Uterus (tissue), 4 donors: Measurements from ENCODE around the gene TBC1D2B. TPM values are rescaled to one million over a fixed set of nuclear protein-coding genes. Genes with fewer than 3 reads are reported as not detected.

Experiments used
- DNase-seq, 2 donors: peaks; one replicate each; pipeline ENCODE4 v3.0.0-alpha.2; 2019 to 2020
- H3K27ac ChIP-seq, 2 donors: fragments of 200-600 bp; sonication (generic); 1 replicate in 1 of 2; 2 replicates in 1 of 2; pipeline ENCODE4 v1.5.1; 2016 to 2018
- H3K27me3 ChIP-seq, 2 donors: fragments of 200-600 bp; sonication (generic); one replicate each; pipeline ENCODE4 v1.5.1; 2018 to 2019; ENCODE audit warnings: control low read depth in 1 of 2
- H3K36me3 ChIP-seq, 2 donors: fragments of 200-600 bp; sonication (generic); one replicate each; pipeline ENCODE4 v1.5.1; 2019; ENCODE audit warnings: control low read depth in 1 of 2
- H3K4me1 ChIP-seq, 2 donors: fragments of 200-600 bp; sonication (generic); one replicate each; pipeline ENCODE4 v1.5.1; 2018 to 2019; ENCODE audit warnings: control low read depth in 1 of 2
- H3K4me3 ChIP-seq, 2 donors: fragments of 200-600 bp; sonication (generic); 1 replicate in 1 of 2; 2 replicates in 1 of 2; pipeline ENCODE4 v1.5.1; 2018 to 2019; ENCODE audit warnings: mild to moderate bottlenecking in 1 of 2
- H3K9me3 ChIP-seq, 2 donors: fragments of 200-600 bp; sonication (generic); one replicate each; pipeline ENCODE4 v1.5.1; 2019; ENCODE audit warnings: control low read depth in 1 of 2
- CTCF ChIP-seq, 4 experiments: fragments of 200-600 bp in 2 of 4; fragments of 450-650 bp in 2 of 4; sonication (generic) in 2 of 4; IDR thresholded peaks; one replicate each; pipeline ENCODE4 v1.5.1; 2016 to 2019; ENCODE audit warnings: antibody characterized with exemption in 4 of 4, mild to moderate bottlenecking in 2 of 4, moderate library complexity in 1 of 4
- POLR2A ChIP-seq, 2 donors: fragments of 450-650 bp; IDR thresholded peaks; one replicate each; pipeline ENCODE4 v1.6.1; 2016; ENCODE audit warnings: antibody characterized with exemption in 2 of 2, mild to moderate bottlenecking in 1 of 2, moderate library complexity in 1 of 2
- intact Hi-C: fragments of 100-400 bp; cut with DNase I; formaldehyde crosslinking; loops from one replicate; pipeline ENCODE4 v1.15.1; 2023; ENCODE audit warnings: low total_unique reads
- total RNA-seq, 4 donors: library from RNA; depleted of rRNA in 3 of 4; stranded (reverse); fragments of >200 nt in 3 of 4; gene quantifications; one replicate each; pipeline versions ENCODE4 v1.1.0 to v1.2.4, GENCODE V29; 2014 to 2023
- donor health status: DM: yes; HTN: yes; CAD: no.

Gene TBC1D2B
- total RNA-seq, 4 donors from 2014 or later: 27.7 to 89.0 (median 57.9) TPM

DNA sequence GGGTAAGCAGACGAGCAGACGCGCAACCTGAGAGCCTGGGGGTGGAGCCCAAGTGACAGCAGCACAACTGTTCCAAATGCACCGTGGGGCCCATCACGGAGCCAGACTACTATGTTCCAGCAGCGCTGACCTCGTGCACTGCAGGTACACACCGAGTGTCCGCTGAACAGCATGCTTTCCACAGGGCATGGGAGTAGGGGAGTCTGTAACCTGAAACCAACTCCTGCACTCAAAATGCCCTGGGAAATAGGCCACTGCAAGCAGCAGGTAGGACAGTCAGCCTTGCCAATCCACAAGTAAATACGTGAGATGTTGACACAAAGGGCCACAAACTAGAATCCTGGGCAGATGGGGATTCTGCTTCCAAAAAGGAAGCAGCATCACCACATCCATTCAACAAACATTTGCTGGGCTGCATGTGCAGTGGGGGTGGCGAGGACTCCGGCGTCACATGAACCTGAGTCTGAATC, 73.9 kb downstream of the TBC1D2B start:
- intact Hi-C loops: loop anchor here (10.0 kb wide), 1 partner anchor 71 kb away; the partner anchor contains the start of gene TBC1D2B

GRCh38 chr15:78002996-78003395, 74.5 kb downstream of the TBC1D2B start:
- no peaks in the 10 kb centered on the region for H3K36me3 ChIP-seq
- H3K27ac ChIP-seq: no peak overlapping the region
- H3K4me1 ChIP-seq: peaks cover 12 to 15% of the 10 kb centered on the region in 2 donors
- no peak overlapping the region for H3K4me3 ChIP-seq
- no peak for TF ChIP-seq CTCF (IDR thresholded peaks at IDR 0.05)
- no peak for TF ChIP-seq POLR2A (IDR thresholded peaks at IDR 0.05)
- DNase-seq: no peak
- H3K27me3 ChIP-seq: no peaks in the 10 kb centered on the region
- intact Hi-C loops: loop anchor here (10.0 kb wide), 1 partner anchor 72 kb away; the partner anchor contains the start of gene TBC1D2B
- no peaks in the 10 kb centered on the region for H3K9me3 ChIP-seq

More for the DNA sequence above, 73.9 kb downstream of the TBC1D2B start:
- TF ChIP-seq POLR2A (IDR thresholded peaks at IDR 0.05): no peak
- no peak for TF ChIP-seq CTCF (IDR thresholded peaks at IDR 0.05)
- Histone ChIP-seq H3K36me3 (no peaks in the 10 kb centered on the region), H3K9me3 (no peaks in the 10 kb centered on the region), H3K27me3 (no peaks in the 10 kb centered on the region), H3K27ac (peak overlapping the region in 1 of 2 donors; percentile 47), H3K4me3 (no peak overlapping the region), H3K4me1 (peaks cover 15 to 17% of the 10 kb centered on the region in 2 donors)
- DNase-seq: no peak

- no peak for DNase-seq
- Histone ChIP-seq H3K27me3 (no peaks in the 10 kb centered on the region), H3K27ac (no peak overlapping the region), H3K9me3 (no peaks in the 10 kb centered on the region), H3K4me1 (peaks cover 7 to 15% of the 10 kb centered on the region in 2 donors), H3K4me3 (no peak overlapping the region), H3K36me3 (no peaks in the 10 kb centered on the region)
- intact Hi-C loops: loop anchor here (10.0 kb wide), 1 partner anchor 73 kb away; the partner anchor contains the start of gene TBC1D2B
- TF ChIP-seq CTCF (IDR thresholded peaks at IDR 0.05) (no peak), POLR2A (IDR thresholded peaks at IDR 0.05) (no peak)
Measured at GRCh38 chr15:78001656-78002055, 75.9 kb downstream of the TBC1D2B start.

DNA sequence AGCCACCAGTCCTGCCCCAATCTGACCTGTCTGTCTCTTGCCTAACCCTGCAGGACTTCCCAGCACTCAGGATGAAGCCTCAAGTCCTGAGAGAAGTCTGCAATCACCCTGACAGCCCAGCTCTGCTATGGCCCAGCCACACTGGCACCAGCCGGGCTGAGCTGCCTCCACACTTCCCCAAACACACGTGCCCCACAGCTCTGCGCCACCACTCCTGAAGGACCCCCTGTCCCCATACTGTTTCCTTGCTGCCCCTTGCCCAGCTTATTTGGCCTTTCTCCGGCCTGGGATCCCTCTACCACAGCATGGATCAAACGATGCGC, 76.6 kb downstream of the TBC1D2B start:
- TF ChIP-seq CTCF (IDR thresholded peaks at IDR 0.05) (no peak), POLR2A (IDR thresholded peaks at IDR 0.05) (no peak)
- Histone ChIP-seq H3K9me3 (no peaks in the 10 kb centered on the region), H3K27me3 (no peaks in the 10 kb centered on the region), H3K36me3 (no peaks in the 10 kb centered on the region), H3K4me1 (peaks cover 7 to 15% of the 10 kb centered on the region in 2 donors), H3K4me3 (no peak overlapping the region), H3K27ac (peak overlapping the region in 1 of 2 donors; percentile 20)
- intact Hi-C loops: loop anchor here (10.0 kb wide), 1 partner anchor 74 kb away; the partner anchor contains the start of gene TBC1D2B
- DNase-seq: no peak

DNA sequence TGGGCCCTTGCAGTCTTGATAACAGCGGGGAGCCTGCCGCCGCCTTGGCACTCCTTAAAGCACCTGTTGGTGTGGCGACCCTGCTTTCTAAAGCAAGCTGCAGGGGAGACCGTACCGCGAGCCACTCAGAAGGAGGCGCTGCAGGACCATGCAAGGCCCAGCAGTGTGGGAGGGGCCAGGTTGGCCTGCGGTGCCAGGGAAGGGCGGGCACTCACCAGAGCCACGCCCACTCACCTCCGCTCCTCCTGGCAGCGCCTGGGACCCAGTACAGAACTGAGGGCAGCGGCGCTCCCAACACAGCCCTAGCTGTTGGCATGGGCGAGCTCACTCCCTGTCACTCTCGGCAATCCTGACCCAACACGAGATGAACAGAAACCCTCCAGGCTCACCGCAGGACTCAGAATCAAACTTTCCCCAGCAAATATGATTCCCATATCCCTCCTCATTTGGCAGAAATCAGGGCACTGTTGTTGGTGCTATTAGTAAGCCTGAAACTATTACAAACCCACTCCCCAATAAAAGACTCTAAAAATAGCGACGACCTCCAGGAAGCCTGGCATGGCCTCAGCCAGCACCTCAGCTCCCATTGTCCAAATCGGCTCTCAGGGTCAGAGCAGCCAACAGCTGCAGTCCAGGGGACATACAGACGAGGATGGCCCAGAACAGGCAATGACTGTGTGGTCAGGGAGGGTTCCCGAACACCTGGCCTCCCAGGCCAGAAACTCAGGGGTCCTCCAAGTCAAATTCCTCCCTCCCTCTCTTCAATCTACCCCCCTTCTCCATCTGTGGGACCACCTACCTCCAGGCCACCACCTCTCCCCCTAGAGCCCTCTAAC, 77.2 kb downstream of the TBC1D2B start:
- peaks cover 4 to 15% of the 10 kb centered on the region in 2 donors for H3K4me1 ChIP-seq
- intact Hi-C loops: loop anchor here (10.0 kb wide), 1 partner anchor 74 kb away; the partner anchor contains the start of gene TBC1D2B
- TF ChIP-seq CTCF (IDR thresholded peaks at IDR 0.05) (peak; percentile 16 to 61 (median 48)), POLR2A (IDR thresholded peaks at IDR 0.05) (no peak)
- no peaks in the 10 kb centered on the region for H3K36me3 ChIP-seq
- no peaks in the 10 kb centered on the region for H3K9me3 ChIP-seq
- H3K4me3 ChIP-seq: no peak overlapping the region
- DNase-seq: peak; percentile 51 to 62
- no peaks in the 10 kb centered on the region for H3K27me3 ChIP-seq
- H3K27ac ChIP-seq: peak overlapping the region in 1 of 2 donors; percentile 20
